ENCODE measurements around the gene PTRHD1. TPM values are rescaled to one million over a fixed set of nuclear protein-coding genes. Genes with fewer than 3 reads are reported as not detected.

The PTRHD1 gene
- 10 to 100 TPM; 37.2 to 38.2 TPM for total RNA-seq
- 40.6 TPM for polyA plus RNA-seq (2013, experiment 1 of 2)
- polyA plus RNA-seq (2013, experiment 2 of 2), result 35.9 TPM
- long read RNA-seq, experiment 1, transcript PTRHD1-201 (2 exons, 1,105 nt), result major isoform, 23 of 24 reads
- long read RNA-seq, experiment 1, partial matches to known transcripts, result 1 of 24 reads
- long read RNA-seq, experiment 1, other reads (novel, unspliced or antisense), result 0 of 24 reads
- long read RNA-seq, experiment 2, transcript PTRHD1-201 (2 exons, 1,105 nt), result major isoform, 45 of 46 reads
- long read RNA-seq, experiment 2, partial matches to known transcripts, result 0 of 46 reads
- long read RNA-seq, experiment 2, other reads (novel, unspliced or antisense), result 1 of 46 reads
- long read RNA-seq, experiment 3, transcript PTRHD1-201 (2 exons, 1,105 nt), result major isoform, 22 of 23 reads
- long read RNA-seq, experiment 3, partial matches to known transcripts, result 0 of 23 reads
- long read RNA-seq, experiment 3, other reads (novel, unspliced or antisense), result 1 of 23 reads
- long read RNA-seq, experiment 4, transcript PTRHD1-201 (2 exons, 1,105 nt), result major isoform, 8 of 10 reads
- long read RNA-seq, experiment 4, partial matches to known transcripts, result 0 of 10 reads
- long read RNA-seq, experiment 4, other reads (novel, unspliced or antisense), result 1 of 10 reads

GRCh38 chr2:24792874-24793760, at the start of gene PTRHD1, which contains the start of gene CENPO:
TSS of gene PTRHD1 (minus strand) at chr2:24793391. CDS start at chr2:24793377, 14 bp downstream.
TSS of gene CENPO (plus strand) at chr2:24793425. CDS start at chr2:24793920, 495 bp downstream.
- Mint-ChIP-seq H3K27me3 (ENCODE audit: insufficient read depth) (no peaks in the 10 kb centered on the region), H3K9me3 (no peaks in the 10 kb centered on the region), H3K4me3 (peak within 1 kb of the TSS; percentile 97), H3K4me1 (peaks cover 31% of the 10 kb centered on the region), H3K36me3 (ENCODE audit: low read depth) (peaks cover 38% of the 10 kb centered on the region), H3K27ac (peak within 1 kb of the TSS; percentile 100)
- H3K9ac ChIP-seq (ENCODE audit: extremely low read depth, low read length, poor library complexity, severe bottlenecking), result peak within 1 kb of the TSS; percentile 87
- no peaks in the 10 kb centered on the region for H3K27me3 ChIP-seq (ENCODE audit: control insufficient read depth, insufficient read depth, low read length, poor library complexity, severe bottlenecking)
- WGBS, 2 experiments (ENCODE audit: insufficient coverage in 1 of 2, insufficient read length in 1 of 2), result 0% methylated on average over 24 to 74 of the region's 74 CpGs
- peak; percentile 98 for DNase-seq
- H3K27ac ChIP-seq (ENCODE audit: low read depth, low read length), result peak within 1 kb of the TSS; percentile 95
- H3K4me1 ChIP-seq (ENCODE audit: control insufficient read depth, insufficient read depth, low read length), result no peaks in the 10 kb centered on the region
- peak within 1 kb of the TSS; percentile 93 for H3K4me3 ChIP-seq (ENCODE audit: low read length)
- H3K36me3 ChIP-seq (ENCODE audit: control insufficient read depth, insufficient read depth, low read length), result peaks cover 35% of the 10 kb centered on the region
- peak; percentile 60 for TF ChIP-seq CTCF (conservative IDR thresholded peaks at IDR 0.05)
- H3K9me3 ChIP-seq (ENCODE audit: control insufficient read depth, low read length), result peaks cover 6% of the 10 kb centered on the region

- Mint-ChIP-seq H3K4me1 (no peaks in the 10 kb centered on the region), H3K27ac (peak overlapping the region; percentile 35), H3K4me3 (no peak overlapping the region), H3K27me3 (ENCODE audit: insufficient read depth) (no peaks in the 10 kb centered on the region), H3K9me3 (peaks cover 20% of the 10 kb centered on the region), H3K36me3 (ENCODE audit: low read depth) (peaks cover 18% of the 10 kb centered on the region)
- Histone ChIP-seq H3K9me3 (ENCODE audit: control insufficient read depth, low read length) (peaks cover 14% of the 10 kb centered on the region), H3K9ac (ENCODE audit: extremely low read depth, low read length, poor library complexity, severe bottlenecking) (no peak overlapping the region), H3K4me3 (ENCODE audit: low read length) (no peak overlapping the region), H3K4me1 (ENCODE audit: control insufficient read depth, insufficient read depth, low read length) (no peaks in the 10 kb centered on the region), H3K36me3 (ENCODE audit: control insufficient read depth, insufficient read depth, low read length) (no peaks in the 10 kb centered on the region), H3K27me3 (ENCODE audit: control insufficient read depth, insufficient read depth, low read length, poor library complexity, severe bottlenecking) (no peaks in the 10 kb centered on the region), H3K27ac (ENCODE audit: low read depth, low read length) (no peak overlapping the region)
- no peak for DNase-seq
- 93 to 96% methylated on average over 37 to 39 of the region's 39 CpGs for WGBS, 2 experiments (ENCODE audit: insufficient coverage in 1 of 2, insufficient read length in 1 of 2)
- no peak for TF ChIP-seq CTCF (conservative IDR thresholded peaks at IDR 0.05)
Observed at GRCh38 chr2:24842081-24843050, 49.2 kb upstream of the PTRHD1 start.
